HG03558 (cell line): ENCODE measurements around the gene TPCN1.

Experiments used
- ATAC-seq: cut with Tn5 transposase; IDR thresholded peaks from one replicate; pipeline ENCODE4 v1.9.1; 2021; ENCODE audit warnings: moderate number of reproducible peaks; ENCODE audit not compliant: unreplicated experiment; ENCODE audit errors: extremely low read depth

TPCN1 gene

GRCh38 chr12:113276946-113277500 lies 55.8 kb downstream of the TPCN1 start:
- ATAC-seq, result no peak

GRCh38 chr12:113277511-113277910 lies 56.2 kb downstream of the TPCN1 start:
- ATAC-seq, result no peak

- ATAC-seq, result no peak
Measured at GRCh38 chr12:113278141-113278540, 56.9 kb downstream of the TPCN1 start.

GRCh38 chr12:113278633-113279032 lies 57.4 kb downstream of the TPCN1 start:
- ATAC-seq, result no peak

GRCh38 chr12:113284751-113285150 lies 63.5 kb downstream of the TPCN1 start:
- ATAC-seq, result no peak

- ATAC-seq, result no peak
Measured at GRCh38 chr12:113285679-113286610, 64.7 kb downstream of the TPCN1 start.

GRCh38 chr12:113286712-113287111 lies 65.4 kb downstream of the TPCN1 start:
- ATAC-seq, result no peak

- no peak for ATAC-seq
Measured at GRCh38 chr12:113287146-113287898, 66.1 kb downstream of the TPCN1 start.

GRCh38 chr12:113287899-113288282 lies 66.6 kb downstream of the TPCN1 start:
- ATAC-seq, result no peak

- ATAC-seq, result no peak
Measured at GRCh38 chr12:113289361-113289760, 68.1 kb downstream of the TPCN1 start.

GRCh38 chr12:113290506-113290905 lies 69.2 kb downstream of the TPCN1 start:
- no peak for ATAC-seq

GRCh38 chr12:113291586-113291985 lies 70.3 kb downstream of the TPCN1 start:
- ATAC-seq, result no peak

- no peak for ATAC-seq
Measured at GRCh38 chr12:113292091-113292490, 70.8 kb downstream of the TPCN1 start.

GRCh38 chr12:113292547-113292946 lies 71.3 kb downstream of the TPCN1 start:
- ATAC-seq, result no peak

- ATAC-seq, result no peak
Measured at GRCh38 chr12:113293100-113293499, 71.8 kb downstream of the TPCN1 start.

GRCh38 chr12:113295886-113296556 lies 74.8 kb downstream of the TPCN1 start:
- ATAC-seq, result no peak

- ATAC-seq, result no peak
Measured at GRCh38 chr12:113296557-113297213, 75.4 kb downstream of the TPCN1 start.

- no peak for ATAC-seq
Measured at GRCh38 chr12:113297214-113297587, 75.9 kb downstream of the TPCN1 start.

GRCh38 chr12:113297621-113298471 lies 76.6 kb downstream of the TPCN1 start:
- ATAC-seq, result no peak
